ENCODE data around the gene POMGNT2.

POMGNT2 gene

DNA sequence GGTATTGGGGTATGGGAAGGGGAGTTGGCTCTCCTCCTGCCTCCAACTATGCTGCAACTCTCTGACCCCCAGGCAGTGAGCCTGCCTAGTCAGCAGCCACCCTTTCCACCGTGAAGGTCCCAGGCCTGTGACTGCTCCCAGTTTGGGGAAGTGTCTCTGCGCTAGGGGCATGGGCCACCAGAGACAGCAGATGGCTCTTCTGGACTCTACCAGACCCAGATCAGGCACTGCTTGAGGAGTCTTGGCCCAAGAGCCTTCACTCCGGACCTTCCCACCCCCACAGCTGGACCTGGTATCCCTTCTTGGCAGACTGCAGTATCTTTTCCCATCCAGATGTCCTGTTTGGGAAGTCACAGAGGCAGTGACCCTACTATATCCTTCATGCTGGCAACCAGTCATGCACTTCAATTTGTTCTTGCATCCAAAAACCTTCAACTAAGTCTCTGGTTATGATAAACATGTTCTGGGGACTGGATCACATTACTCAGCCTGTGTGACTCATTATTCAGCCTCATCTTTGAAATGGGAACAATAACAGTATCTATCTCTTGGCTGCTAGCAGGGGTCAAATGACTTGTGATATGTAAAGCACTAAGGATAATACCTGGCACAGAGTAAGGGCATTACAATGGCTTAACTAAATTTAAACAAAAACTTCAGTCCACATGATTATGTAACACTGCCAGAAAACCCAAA, 62.7 kb downstream of the POMGNT2 start:
- TF ChIP-seq, protein P1, sequence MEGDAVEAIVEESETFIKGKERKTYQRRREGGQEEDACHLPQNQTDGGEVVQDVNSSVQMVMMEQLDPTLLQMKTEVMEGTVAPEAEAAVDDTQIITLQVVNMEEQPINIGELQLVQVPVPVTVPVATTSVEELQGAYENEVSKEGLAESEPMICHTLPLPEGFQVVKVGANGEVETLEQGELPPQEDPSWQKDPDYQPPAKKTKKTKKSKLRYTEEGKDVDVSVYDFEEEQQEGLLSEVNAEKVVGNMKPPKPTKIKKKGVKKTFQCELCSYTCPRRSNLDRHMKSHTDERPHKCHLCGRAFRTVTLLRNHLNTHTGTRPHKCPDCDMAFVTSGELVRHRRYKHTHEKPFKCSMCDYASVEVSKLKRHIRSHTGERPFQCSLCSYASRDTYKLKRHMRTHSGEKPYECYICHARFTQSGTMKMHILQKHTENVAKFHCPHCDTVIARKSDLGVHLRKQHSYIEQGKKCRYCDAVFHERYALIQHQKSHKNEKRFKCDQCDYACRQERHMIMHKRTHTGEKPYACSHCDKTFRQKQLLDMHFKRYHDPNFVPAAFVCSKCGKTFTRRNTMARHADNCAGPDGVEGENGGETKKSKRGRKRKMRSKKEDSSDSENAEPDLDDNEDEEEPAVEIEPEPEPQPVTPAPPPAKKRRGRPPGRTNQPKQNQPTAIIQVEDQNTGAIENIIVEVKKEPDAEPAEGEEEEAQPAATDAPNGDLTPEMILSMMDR (IDR thresholded peaks at IDR 0.05; ENCODE audit: extremely low read depth, missing control alignments): no peak
- DNase-seq (ENCODE audit: low spot score): no peak

DNA sequence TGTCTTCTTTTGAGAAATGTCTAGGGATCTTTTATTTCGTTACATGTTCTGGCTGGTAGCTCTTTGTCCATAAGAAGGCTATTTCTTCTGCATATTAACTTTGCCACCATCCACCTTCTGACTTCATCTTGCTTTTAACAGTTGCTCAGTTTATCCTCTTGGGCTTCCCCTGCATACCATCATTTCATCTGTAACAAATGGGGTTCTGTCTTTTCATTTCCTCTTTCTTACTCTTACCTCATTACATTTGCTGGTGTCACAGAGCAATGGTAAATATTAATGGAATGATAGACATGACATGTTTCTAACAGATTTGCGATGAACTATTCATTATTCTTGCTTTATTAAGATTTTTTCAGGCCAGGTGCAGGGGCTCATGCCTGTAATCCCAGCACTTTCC, 64.4 kb downstream of the POMGNT2 start:
- DNase-seq (ENCODE audit: low spot score): no peak
- TF ChIP-seq, protein P1 (IDR thresholded peaks at IDR 0.05; ENCODE audit: extremely low read depth, missing control alignments): no peak

DNA sequence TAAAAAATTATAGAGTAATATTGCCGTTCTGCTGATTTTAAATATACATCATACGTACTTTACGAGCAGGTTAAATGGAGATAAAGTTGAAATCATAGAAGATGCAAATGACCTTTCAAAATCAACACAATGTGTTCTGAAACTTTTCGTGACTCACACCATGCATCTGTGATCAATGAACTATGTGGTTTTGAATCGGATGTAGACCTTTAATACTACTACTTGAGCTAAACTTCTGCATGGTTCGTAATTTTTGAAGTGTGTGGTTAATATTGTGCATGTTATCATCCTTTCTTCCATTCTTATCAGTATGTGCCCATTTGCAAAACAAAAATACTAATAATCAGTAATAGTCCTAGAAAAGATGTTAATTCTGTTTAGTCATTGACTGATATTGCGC, 67.9 kb downstream of the POMGNT2 start:
- no peak for DNase-seq (ENCODE audit: low spot score)
- TF ChIP-seq, protein P1 (IDR thresholded peaks at IDR 0.05; ENCODE audit: extremely low read depth, missing control alignments): no peak

DNA sequence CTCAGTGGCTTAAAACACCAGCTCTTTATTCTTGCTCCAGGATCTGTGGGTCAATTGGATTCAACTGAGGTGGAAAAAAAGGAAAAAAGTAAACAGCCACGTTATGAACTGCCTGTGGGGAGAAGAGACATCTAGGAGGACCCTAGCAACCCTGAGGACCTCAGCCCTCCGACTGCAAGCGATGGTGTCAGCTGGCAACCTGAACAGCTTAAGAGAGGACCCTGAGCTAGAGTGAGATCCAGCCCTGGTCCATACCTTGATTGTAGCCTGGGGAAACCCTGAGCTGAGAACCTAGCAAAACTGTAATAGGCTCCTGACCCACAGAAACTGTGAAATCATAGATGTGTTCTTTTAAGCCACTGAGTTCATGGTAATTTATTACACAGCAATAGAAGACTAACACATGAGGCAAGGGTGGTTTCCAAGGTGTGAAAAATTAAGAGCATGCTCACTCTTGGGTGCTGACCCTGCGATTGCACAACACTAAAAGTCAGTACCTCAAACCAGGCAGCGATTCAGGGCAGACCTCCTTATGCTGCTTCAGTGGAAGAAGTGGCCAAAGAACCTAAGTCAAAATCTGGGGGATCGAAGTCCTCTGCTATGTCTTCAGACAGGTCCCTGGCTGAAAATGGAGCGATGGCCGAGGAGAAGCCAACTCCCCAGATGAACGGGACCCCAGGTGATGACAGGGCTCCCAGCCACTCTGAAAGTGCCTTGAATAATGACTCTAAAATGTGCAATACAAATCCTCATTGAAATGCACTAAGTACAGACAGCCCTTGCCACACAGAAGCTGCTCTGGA, 69.1 kb downstream of the POMGNT2 start:
- DNase-seq (ENCODE audit: low spot score): no peak
- TF ChIP-seq, protein P1 (IDR thresholded peaks at IDR 0.05; ENCODE audit: extremely low read depth, missing control alignments): no peak

DNA sequence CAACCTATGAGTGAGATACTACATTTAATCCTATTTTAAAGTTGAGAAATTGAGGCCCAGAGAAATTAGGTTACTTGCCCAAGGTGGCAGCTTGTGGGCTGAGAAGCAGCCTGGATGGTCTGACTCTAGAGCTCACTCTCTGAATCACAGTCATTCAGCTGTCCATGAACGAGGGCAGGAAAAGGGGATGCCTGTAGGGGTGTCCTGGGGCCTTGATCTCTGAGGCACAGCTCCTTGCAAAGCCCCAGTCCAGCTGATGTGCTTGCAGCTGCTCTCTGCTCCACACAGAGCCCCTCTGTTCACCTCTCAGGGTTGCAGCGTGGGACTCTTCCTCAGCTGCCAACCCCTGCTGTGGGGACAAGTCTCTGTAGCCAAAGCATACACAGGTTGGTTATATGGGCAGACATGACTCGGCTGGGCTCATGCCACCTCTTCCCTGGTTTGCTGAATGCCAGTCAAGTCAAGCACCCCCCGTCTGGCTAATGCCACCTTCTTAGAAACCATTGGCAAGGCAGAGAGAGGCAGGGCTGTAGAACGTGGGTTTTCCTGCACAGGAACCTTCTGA, 70.0 kb downstream of the POMGNT2 start:
- TF ChIP-seq, protein P1 (IDR thresholded peaks at IDR 0.05; ENCODE audit: extremely low read depth, missing control alignments): no peak
- DNase-seq (ENCODE audit: low spot score): no peak

DNA sequence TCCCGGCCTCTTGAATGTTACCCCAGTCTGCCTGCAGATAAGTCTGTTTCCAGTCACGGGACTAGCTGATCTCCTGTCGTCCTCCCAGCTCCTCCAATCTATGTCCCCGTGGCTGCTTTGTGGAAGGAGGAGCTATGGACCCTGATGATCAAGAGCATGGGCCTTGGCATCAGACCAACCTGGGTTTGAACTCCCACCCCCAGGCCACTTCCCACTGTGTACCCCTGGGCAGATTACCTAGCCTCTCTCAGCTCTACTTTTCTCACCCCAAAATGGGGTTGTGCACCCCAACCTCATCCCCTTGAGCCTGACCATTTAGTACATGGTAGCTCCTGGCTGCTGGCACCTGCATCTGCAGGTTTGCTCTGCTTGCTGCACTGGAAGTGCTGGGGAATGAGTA, 71.0 kb downstream of the POMGNT2 start:
- TF ChIP-seq, protein P1 (IDR thresholded peaks at IDR 0.05; ENCODE audit: extremely low read depth, missing control alignments): no peak
- no peak for DNase-seq (ENCODE audit: low spot score)

DNA sequence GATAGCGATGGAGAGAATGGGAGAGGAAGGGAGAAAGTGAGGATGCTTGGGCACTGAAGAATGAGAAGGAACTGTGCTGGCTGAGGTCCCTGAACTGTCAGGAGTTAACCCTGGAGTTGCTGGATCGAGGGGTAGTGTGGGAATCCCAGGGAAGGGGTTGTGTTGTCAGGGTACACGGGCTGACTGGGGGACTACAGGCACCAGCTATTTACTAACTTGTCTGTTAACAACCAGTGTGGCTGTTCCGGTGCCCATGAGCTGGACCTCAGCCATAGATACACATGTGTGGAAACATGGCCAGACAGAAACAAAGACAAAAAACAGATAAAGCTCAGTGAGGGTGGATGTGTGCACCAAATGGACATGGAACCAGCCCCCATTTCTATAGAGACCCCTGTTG, 71.7 kb downstream of the POMGNT2 start:
- TF ChIP-seq, protein P1 (IDR thresholded peaks at IDR 0.05; ENCODE audit: extremely low read depth, missing control alignments): no peak
- no peak for DNase-seq (ENCODE audit: low spot score)
